HG02678 (cell line): Measurements from ENCODE around the gene GINS1.
"Not testable (repeated sequence)": the region's sequence is repeated elsewhere in the genome, so short reads cannot be mapped to it uniquely, and the experiment has no call there.

Experiments used
- ATAC-seq: cut with Tn5 transposase; IDR thresholded peaks from one replicate; pipeline ENCODE4 v1.9.1; 2021; ENCODE audit warnings: mild to moderate bottlenecking, moderate library complexity; ENCODE audit not compliant: unreplicated experiment

GINS1 gene

DNA sequence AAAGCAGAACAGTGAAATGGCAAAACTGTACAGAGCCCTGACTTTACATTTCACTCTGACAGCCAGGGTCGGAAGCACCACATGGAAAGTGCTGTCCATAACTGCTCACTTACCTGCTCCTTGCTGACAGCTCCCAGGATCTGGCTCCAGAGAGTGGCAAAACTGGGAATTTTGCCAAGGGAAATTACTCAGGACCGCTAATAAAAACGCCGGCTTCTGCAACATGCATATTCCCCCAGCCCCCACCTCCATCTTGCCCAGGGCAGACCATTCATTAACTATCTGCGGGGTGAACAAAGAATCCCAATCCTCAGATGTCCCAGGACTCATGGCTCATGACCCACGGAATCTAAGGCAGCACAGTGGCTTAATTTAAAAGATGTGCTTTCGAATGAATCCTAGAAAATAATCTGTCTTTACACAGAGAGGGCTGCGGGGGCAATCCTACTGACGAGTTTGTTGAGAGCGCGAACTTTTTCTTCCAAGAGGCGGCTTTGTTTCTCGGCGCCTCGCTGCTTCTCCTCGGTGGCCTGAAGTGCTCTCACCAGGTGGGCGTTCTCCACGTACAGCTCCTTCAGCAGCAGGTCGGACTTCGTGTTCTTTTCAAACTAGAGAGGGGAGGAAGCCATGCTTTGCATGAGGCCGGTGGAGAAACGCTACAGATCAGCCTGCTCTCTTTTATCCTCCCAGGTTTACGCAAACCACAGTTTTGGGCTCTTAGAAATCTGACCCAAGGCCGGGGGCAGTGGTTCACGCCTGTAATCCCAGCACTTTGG is 45.8 kb downstream of the GINS1 start:
- no peak for ATAC-seq

DNA sequence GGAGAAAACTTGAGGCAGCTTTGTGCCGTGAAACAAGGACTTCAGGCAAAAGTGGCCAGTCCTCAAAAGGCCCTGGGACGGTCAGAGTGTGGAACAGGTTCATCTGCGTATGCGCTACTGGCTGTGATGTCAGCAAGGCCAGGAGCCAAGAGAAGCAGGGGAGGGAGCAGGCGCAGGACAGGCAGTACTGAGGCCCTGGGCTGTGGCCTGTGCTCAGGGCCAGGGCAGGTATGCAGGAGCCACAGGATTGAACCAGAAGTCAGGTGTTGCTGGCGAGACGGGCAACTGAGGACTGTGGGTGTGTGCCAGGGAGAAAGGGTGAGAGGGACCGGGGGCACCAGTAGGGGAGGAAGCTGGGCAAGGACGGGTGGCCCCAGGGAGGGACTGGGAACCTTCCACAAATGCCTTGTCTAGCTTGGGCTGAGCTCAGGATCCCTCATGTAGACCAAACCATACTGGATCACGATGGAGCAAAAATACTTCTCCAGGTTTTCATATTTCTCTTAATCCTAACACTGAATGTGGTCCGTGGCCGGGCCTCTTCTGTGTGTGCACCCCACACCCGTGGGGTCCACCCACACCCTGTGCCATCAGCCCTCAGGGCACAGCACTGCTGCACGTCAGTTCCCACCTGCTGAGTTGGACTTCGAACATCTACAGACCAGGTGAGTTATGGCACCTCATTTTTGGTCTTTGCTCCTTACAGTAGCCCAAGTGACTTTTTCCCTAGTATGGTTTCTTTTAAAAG is 46.9 kb downstream of the GINS1 start:
- no peak for ATAC-seq

DNA sequence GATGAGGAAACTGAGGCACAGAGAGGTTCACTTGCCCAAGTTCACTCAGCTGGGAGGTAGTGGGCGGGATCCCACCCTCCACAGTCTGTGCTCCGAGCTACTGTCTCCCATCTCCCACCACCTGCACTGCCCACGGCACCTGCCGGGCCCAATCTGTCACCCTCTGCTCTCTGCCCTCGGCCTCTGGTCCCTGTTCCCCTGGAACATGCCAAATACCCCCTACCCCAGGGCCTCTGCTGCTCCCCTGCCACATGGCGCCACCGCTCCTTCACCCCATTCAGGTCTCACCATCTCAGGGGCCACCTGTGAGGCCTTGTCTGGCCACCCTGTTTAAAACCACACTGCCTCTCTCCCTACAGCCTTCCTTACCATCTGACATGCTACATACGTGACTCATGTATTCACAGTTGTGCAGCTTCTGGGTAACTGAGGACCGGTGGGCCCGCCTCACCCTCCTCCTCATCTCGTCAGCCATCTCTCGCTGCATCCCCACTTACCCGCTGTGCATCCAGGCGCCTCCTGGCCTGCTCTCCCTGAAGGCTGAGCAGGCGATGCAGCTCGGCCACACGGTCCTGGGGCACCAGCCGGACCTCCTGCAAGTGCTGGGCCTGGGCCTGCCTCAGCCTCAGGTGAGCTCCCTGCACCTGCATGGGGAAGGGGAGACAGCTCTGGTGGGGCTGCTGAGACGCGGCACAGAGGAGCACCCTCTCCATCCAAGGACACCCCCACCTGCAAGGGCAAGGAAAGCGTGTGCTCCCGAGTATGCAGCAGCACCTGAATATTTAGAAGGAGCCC is 50.6 kb downstream of the GINS1 start:
- ATAC-seq: no peak

DNA sequence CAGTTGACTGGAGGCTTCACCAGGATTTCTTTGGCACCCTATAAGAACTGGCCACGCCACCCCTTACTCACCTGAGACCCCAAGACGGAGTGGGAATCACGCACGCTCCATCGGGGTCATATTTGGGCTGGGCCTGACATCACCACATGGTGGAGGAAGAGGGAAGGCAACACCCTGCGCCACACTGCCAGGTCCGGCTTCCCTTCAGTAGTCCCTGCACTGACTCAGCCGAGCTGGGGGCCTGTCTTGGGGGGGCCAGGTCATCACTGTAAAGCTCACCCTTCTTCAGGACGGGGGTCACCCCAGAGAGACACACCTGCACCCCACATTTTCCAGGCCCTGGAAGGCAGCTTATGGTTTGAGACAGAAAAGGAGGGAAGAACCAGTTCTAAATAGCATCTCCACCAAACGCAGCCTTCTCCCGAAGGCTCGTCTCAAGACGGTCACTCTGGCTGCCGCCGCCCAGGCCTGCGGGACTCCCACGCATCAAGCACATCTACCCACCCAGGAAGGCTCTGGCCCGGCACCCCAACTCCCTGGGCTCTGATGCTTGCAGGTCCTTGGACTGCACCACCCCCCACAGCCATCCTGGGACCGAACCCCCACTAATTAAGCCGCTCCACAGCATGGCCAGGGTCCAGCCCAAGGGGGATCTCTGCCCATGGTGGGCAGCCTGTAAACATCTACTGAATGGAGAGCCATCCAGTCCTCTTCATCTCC is 51.8 kb downstream of the GINS1 start:
- no peak for ATAC-seq

DNA sequence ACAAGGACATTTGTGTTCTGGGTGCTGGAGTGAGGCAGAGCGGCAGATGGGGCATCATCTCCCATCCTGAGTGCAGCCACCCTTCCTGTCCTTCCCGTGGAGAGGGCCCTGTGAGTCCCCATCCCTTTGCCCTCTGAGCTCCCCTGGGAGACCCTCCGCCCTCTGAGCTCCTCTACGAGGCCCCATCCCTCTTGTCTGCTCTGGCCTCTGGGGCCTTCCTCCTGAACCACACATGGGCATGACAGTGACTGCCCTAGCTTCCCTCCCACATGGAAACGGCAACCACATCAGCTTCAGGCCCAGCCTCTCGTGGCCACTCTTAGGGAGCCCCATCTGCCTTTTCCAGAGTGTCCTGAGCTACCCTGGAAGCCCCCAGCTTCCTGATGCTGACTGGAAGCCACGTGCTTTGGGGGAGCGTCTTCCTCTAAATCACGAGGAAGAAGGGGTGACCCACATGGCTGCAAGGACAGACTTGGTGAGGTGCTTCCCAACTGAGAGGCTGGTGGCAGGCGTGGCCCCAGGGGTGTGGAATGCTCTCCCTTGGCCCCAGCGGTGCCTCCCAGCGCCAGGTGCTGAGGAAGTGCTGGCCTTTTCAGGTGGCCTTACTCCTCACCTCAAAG is 52.6 kb downstream of the GINS1 start:
- no peak for ATAC-seq

DNA sequence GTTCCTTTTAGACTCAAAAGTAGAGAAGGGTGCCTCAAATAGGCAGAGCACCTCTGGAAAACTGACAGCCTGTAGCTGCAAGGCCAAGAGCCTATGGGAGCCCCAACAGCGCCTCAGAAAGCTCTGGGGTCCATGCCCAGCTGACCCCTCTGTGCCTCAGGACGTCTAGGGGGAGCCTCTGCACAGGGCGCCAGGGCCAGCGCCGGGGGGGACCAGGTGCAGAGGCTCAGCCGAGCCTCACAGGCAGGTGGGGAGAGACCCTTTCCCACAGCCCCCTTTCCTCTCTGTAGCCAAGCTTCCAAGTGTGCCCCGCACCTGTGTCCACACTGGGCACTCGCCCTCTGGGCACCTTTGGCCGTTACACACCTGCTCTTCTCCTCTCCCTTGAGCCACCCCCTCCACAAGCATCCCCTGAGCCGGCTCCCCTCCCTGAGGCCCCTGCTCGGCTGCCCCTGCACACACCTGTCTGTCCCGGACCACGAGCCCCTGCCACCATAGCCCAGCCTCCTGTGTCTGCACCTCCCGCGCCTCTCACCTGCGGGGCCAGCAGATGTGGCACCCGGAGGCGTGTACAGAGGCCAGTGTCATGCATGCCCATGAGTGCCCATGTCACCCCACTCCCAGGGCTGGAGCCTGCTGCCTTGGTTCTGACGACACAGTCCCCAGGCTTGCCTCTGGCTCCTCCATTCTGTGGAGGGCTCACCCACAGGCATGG is 53.2 kb downstream of the GINS1 start:
- ATAC-seq: no peak

DNA sequence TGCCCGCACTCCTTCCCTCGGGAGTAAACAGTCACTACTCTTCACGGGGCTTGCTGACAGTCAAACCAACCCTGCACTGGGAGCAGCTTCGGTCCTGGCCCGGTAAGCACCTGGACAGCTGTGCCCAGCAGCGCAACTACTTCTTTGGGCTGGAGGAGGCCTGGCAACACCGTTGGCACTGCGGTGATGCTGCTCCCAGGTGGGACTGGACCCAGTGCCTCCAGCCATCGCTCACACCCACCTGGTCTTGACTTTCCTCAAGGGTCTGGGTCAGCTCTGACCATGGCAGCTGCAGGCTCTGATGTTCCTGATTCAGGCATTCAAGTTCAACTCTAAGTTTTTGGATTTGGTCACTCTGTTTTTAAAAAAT is 53.8 kb downstream of the GINS1 start:
- ATAC-seq: no peak

DNA sequence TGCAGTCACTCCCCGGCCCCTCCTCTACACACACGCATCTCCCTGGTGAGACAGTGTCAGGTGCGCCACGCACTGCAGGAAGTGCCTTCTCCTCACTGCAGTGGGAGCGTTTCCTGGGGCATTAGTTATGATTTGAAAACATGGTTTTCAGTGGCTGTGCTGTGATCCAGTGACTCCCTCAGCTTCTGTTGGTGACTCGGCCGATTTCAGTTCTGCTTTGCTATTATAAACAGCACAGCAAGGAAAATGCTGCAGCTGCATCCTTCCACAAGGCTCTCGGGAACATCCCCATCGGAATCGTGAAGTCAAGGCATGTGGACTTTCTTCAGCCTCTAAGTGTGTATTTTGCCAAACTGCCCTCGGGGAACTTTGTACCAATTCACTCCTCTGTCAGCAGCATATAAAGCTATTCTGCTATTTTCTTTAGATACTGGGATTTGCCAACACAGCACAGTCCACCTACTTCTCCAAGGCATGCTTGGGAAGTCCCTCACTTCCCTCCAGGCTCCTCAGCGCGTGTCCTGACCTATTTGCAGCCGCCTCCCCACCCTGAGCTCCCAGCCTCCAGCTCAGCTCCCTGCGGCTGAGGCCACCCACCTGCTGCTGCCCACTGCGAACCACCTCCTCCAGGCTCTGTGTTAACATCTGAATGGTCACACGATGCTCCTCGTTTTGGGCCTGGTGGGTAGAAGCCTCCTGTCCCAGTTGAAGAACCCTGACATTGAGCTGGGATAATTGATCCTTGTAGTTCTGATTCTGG is 54.5 kb downstream of the GINS1 start:
- no peak for ATAC-seq

DNA sequence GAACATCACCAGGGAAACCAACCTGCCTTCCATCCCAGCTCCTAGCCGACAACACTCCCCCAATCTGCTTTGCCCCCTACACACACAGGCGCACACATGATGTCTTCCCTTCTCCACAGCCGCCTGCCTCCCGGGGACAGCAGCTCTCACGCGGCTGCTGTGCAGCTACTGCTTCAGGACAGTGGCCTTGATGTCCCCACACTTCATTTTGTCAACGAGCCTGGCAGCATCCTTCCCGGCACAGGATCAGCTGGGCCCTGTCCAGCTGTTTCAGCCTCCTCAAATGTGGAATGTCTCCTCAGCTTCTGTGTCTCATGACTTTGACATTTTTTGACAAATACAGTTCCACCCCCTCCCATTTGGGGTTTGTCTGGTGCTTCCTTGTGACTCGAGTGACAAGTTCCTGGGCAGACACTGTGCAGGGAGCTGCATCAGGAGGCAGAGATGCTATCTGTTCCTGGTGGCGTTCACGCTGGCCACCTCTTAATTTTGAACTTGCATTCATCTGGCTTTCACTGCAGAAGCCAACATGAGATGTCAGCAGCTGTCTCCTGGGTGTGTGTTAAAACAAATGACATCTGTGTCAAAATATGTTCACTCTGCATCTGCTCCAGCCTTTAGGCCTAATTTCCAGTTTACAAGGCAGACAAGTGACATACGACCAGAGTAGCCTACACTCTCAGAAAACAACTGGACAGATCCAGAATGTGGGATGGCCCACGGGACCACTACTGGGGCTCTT is 57.2 kb downstream of the GINS1 start:
- ATAC-seq: no peak

DNA sequence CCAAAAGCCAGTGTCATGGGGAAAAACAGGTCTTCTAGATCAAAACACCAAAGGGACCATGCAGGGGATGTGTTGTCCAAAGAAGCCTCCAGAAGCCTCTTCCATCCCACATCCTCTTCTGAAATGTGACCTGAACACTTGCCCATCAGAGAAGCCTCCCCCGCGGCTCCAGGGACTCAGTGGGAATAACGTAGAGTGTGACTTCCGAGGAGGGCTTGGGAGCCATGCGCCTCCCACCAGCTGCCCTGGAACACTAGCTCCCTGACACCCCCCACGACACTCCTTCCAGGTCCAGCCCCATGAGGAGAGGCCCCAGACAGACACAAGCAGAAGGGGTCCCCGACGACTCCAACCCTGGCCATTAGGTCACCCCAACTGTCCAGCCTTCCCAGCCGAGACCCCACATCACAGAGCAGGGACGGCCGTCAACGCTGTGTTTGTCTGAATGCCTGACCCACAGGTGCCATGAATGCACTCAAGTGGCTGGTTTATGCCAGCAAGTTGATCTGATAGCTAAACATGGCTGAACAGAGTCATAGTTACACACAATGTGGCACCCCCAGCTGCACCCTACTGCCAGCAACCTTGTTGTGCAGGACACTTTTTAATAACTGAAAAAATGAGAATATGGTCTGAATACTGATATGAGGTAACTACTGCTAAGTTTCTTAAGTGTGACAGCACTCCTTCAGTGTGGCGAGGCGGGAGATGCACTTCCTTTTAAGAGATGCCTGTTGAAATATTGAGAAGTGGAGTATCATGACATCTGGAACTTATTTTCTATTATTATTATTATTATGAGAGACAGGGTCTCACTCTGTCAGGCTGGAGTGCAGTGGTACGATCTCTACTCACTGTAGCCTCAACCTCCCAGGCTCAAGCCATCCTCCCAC is 58.0 kb downstream of the GINS1 start:
- ATAC-seq: no peak

DNA sequence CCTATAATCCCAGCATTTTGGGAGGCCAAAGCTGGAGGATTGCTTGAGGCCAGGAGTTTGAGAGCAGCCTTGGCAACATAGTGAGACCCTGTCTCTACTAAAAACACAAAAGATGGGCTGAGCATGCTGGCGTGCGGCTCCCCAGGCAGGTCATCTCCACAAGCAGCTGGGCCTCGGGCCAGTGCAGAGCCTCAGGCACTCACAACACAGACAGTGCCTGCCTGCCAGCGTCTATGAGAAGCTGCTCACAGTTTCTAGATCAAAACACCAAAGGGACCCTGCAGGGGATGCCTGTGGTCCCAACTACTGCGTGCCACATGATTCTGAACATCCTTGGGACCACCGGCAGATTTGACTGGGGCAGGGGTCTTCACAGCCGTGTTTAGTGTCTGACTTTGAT is 59.4 kb downstream of the GINS1 start:
- no peak for ATAC-seq

DNA sequence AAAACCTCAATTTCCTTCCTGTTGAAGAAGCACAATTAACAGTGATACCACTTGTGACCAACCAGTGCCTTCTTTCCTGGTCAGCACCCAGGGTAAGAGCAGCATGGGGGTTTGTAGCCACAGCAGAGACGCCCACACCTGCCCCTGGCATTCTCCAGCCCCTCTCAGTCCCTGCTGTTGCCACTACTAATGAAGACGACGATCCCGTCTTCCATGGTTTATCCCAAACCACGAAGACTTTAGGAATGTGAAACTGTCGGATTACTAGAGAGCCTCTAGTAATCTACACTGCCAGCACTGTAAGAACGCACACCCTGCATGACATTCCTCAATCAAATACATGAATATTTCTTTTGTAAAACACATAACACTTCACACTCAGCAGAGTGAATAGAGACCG is 60.0 kb downstream of the GINS1 start:
- ATAC-seq: no peak

DNA sequence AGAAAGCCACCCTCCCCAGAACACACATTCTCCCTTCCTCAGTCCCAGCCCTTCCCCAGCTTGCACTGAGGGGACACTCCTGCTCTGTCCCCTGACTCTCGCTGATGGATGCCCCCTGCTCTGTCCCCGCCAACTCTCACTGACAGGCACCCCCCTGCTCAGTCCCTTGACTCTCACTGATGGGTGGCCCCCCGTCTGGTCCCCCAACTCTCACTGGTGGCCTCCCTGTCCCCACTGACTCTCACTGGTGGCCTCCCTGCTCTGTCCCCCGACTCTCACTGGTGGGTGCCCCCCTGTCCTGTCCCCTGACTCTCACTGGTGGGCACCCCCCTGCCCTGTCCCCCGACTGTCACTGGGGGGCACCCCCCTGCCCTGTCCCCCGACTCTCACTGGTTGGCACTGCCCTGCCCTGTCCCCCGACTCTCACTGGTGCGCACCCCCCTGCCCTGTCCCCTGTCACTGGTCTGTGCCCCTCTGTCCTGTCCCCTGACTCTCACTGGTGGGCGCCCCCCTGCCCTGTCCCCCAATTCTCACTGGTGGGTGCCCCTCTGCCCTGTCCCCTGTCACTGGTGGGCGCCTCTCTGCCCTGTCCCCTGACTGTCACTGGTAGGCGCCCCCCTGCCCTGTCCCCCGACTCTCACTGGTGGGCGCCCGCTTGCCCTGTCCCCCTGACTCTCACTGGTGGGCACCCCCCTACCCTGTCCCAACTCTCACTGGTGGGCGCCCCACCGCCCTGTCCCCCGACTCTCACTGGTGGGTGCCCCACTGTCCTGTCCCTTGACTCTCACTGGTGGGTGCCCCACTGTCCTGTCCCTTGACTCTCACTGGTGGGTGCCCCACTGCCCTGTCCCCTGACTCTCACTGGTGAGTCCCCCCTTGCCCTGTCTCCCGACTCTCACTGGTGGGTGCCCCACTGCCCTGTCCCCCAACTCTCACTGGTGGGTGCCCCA is 60.9 kb downstream of the GINS1 start:
- no peak for ATAC-seq

DNA sequence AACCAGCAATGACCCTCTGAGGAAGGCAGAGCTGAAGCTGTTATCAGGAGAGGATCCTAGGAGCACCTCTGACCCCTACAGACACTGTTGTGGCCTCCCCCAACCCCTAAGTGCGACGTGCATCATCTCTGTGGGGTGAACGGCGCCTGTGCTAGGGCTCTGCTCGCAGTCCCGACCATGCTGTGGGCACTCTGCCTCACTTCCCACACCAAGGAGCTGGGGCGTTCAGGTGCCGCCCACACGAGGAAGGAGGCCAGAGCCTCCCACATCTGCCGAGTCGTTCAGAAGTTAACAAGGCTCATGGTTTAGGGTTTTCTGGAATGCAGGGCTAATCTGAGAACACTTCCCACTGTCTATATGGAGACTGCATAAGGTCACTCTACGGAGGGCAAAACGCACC is 62.1 kb downstream of the GINS1 start:
- ATAC-seq: no peak

DNA sequence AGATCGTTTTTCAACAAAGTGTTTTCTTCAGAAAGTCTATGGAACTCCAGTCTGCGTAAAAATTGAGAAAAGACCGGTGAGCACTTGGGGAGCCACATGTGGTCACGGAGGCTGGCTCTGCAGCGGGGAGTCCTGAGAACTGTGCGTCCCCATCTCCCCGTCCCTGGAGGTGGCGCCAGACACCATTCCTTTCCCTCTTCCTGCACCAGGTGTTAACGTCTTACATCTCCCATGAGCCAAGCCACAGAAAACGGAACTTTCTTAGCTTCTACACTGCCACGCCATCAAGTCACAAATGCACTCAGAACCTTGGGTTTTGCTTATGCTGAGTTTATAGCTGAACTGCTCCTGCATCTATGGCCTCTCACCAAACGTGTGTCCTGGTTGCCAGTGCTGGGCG is 62.6 kb downstream of the GINS1 start:
- peak; percentile 64 for ATAC-seq

DNA sequence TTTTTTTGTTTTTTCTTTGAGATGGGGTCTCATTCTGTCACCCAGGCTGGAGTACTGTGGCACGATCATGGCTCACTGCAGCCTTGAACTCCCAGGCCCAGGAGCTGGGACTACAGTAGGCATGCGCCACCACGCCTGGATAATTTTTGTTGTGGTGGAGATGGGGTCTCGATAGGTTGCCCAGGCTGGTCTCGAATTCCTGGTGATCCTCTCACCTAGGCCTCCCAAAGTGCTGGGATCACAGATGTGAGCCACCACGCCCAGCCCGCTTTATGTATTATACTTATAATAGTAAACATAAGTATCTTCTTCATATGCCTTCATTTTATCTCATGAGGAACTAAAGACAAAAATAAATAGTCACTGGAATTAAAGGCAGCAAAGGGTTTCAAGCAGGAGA is 63.5 kb downstream of the GINS1 start:
- no peak for ATAC-seq

DNA sequence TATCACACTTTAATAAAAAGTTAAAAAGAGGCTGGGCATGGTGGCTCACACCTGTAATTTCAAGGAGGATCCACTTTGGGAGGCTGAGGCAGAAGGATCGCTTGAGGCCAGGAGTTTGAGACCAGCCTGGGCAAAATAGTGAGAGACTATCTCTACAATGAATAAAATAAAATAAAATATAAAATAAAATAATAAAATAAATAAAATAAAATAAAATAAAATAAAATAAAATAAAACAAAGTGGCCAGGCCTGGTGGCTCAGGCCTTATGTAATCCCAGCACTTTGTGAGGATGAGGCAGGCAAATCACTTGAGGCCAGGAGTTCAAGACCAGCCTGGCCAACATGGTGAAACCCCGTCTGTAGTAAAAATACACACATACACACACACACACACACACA is 65.8 kb downstream of the GINS1 start:
- ATAC-seq: not testable (repeated sequence)
